SW 1271 (cell line): ENCODE measurements around the gene PTPN23.
A peak's percentile ranks its signal among the peaks of the same experiment; 100 is the strongest.
"Not testable (repeated sequence)": the region's sequence is repeated elsewhere in the genome, so short reads cannot be mapped to it uniquely, and the experiment has no call there.

Experiments
- DNase-seq, 2 experiments: peaks; one replicate each; lab custom pipeline; 2025; lab: John Stamatoyannopoulos, UW

Gene PTPN23

GRCh38 chr3:47380601-47381316 is at the start of gene PTPN23:
TSS of gene PTPN23 (plus strand) at chr3:47381021. CDS start at chr3:47381097, 76 bp downstream.
- DNase-seq = peak; percentile 87 to 93

GRCh38 chr3:47333907-47334306 is 46.9 kb upstream of the PTPN23 start:
- no peak for DNase-seq

DNA sequence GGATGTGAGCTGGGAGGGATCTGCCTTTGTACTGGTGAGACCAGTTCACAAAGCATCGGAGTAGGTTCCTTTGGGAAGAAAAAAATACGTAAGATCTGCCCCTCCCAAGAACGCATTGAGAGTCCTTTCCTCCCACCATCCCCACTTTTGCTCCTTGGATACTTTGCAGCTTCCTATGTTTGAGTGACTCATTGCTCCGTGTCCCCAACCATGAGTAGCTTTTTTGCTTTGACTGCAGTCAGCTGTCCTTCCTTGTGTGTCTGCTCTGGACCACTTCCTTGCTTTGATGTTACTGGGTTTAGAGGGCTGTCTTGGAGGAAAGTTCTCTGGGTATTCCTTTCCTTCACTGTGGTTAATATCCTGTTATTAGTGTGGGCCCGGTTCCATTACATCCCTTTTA is 43.2 kb upstream of the PTPN23 start:
- DNase-seq = no peak

DNA sequence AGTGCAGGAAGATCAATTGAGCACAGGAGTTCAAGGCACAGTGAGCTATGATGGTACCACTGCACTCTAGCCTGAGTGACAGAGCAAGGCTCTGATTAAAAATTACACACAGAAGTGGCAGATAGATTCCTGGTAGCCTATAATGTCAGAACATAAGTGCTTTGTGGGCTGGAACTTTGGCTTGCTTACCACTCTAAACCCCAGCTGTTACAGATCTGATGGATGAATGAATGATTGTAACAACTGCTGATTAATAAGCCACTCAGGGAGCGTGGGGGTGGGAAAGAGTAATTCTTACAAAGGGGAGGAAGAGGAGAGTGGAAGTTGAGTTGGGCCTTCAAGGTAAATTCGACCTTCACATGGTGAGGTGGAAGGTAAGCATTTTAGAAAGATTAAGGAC is 40.9 kb upstream of the PTPN23 start:
- DNase-seq = no peak

- no peak for DNase-seq
Observed at GRCh38 chr3:47340866-47341265, 40.0 kb upstream of the PTPN23 start.

DNA sequence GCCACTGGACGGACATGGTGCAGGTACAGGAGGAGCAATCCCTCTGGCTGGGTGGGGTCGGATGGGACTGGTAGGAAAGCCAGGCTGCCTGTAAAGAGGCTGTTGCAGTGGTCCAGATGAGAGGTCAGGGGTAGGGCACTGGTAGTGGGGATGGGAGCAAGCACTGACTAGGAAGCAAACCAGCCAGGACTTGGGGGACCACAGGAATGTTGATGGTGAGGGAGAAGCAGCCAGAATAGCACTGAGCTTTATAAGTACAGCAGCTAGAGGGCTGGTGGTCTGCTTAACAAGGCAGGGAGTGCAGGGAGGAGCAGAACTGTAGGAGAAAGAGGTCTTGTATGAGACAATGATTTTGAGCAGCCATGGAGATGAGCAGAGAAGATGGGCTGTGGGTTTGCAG is 38.7 kb upstream of the PTPN23 start:
- DNase-seq = no peak

DNA sequence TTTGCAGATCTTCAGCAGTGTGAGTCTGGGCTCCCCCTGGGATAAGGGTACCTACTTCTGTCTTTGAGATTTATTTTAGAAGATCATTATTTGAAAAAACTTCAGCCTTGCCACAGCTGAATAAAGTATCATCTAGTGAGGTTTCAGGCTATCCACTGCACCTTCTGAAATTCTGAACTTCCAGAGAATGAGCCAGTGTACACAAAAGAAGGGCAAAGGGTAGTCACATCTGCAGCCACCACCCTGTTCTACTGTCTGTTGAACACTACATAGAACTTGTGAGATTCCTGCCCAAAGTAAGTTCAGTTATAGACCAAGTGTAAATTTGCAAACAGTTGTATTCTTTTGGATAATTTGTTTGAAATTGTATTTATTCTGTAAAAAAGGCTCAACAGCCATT is 38.0 kb upstream of the PTPN23 start:
- no peak for DNase-seq

DNA sequence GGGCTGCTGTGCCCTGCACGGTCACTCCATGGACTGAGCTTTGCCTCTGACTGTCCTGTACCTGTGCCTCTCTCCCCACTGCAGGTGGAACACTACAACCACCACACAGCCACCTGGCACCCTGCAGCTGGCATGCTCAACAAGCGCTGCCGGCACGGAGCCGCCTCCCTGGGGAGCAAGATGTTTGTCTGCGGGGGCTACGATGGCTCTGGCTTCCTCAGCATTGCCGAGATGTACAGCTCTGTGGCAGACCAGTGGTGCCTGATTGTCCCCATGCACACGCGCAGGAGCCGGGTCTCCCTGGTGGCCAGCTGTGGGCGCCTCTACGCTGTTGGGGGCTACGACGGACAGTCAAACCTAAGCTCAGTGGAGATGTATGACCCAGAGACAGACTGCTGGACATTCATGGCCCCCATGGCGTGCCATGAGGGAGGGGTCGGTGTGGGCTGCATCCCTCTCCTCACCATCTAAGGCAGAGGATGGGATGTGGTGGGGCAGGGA is 37.3 kb upstream of the PTPN23 start:
- DNase-seq = no peak

DNA sequence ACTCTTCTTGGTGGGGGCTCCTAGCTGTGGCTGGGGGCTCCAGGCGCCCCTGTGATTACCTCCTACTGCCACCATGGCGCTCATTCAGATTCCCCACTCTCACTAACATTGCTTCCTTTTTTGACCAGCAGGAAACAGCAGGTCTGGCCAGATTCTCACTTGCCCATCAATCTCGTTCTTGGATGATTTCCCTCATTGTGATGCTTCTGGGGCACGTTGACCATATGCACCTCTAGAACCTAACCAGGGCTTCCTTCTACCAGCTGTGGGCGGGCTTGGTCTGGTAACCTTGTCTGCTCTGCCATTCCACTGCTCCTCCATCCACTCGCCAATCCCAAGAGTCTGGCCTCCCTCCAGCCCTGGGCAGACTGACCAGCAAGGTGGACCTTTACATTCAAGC is 35.9 kb upstream of the PTPN23 start:
- no peak for DNase-seq

- no peak for DNase-seq
Observed at GRCh38 chr3:47347217-47347801, 33.5 kb upstream of the PTPN23 start.

GRCh38 chr3:47348411-47349154 is 32.2 kb upstream of the PTPN23 start:
- DNase-seq = no peak

DNA sequence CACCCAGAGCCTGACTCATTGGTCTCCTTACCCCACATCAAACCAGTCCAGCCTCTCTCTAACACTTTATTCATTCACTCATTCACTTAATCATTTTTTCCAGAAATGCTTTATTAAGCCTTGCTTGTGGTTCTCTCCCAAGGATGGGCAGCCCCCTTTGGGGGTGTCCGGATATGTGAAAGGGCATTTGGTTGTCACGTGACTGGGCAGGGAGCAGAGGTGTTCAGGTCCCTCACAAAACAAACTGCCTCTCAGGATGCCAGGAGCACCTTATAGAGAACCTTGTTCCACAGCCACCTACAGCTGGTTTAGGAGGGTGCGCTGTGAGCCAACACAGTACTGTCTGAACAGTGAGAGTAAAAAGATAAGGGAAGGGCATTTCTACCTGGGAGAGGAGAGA is 25.8 kb upstream of the PTPN23 start:
- DNase-seq = no peak

- no peak for DNase-seq
Observed at GRCh38 chr3:47356201-47356600, 24.6 kb upstream of the PTPN23 start.

GRCh38 chr3:47359323-47359722 is 21.5 kb upstream of the PTPN23 start:
- DNase-seq = no peak

DNA sequence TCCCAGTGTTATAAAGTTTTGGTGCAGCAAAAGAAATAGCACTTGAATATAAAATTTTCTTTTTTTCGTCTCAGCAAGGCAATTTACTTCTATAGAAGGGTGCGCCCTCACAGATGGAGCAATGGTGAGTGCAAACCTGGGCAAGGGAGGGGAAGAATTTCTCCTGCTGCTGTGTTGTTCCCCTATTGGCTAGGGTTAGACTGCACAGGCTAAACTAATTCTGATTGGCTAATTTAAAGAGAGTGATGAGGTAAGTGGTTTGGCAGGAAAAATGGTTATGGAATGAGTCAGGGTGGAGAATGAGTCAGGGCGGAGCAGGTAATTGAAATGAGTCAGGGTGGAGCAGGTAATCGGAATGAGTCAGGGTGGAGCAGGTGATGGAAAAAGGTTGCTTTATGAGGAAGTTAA is 20.7 kb upstream of the PTPN23 start:
- DNase-seq = not testable (repeated sequence)

DNA sequence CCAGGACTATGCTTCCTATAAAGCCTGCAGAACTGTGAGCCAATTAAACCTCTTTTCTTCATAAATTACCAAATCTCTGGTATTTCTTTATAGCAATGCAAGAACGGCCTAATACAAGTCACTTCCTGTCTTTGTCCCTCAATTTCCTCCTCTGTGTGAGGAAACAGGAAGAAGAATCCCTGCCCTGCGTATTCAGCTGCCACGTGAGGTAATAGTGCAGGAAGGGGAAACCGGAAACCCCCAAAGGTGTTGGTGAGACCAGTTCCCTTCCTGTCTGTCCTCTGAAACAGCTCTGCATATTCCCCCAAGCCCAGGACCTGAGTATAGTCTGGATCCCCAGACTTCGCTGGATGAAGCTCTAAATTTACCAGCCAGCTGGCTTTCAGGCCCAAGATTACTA is 18.1 kb upstream of the PTPN23 start:
- no peak for DNase-seq

DNA sequence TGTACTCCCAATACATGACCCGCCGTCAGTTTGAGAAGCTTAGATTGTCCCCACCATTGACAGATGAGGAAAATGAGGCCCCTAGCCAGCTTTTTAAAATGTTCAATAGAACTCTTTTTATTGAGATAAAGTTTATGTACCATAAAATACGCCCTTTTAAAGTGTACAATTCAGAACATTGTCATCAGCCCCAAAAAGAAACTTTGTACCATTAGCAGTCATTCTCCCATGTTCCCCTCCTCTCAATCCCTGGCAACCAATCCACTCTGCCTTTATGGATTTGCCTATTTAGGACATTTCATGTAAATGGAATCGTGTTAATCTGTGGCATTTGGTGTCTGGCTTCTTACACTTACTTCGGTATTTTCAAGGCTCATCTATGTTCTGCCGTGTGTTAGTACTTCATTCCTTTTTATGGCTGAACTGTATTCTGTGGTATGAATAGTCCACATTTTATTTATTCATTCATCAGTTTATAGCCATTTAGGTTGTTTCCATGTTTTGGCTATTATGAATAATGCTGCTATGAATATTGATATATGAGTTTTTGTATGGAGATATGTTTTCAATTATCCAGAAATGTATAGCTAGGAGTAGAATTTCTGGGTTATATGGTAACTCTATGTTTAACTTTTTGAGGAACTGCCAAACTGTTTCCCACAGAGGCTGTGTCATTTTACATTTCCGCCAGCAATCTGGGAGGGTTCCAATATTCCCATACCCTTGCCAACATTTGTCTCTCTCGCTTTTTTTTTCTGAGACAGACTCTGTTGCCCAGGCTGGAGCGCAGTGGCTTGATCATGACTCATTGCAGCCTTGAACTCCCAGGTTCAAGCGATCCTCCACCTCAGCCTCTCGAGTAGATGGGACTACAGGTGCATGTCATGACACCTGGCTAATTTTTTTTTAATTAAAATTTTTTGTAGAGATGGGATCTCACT is 15.3 kb upstream of the PTPN23 start:
- no peak for DNase-seq

GRCh38 chr3:47366833-47367232 is 14.0 kb upstream of the PTPN23 start:
- DNase-seq = no peak

- DNase-seq = no peak
Observed at GRCh38 chr3:47367631-47368030, 13.2 kb upstream of the PTPN23 start.

DNA sequence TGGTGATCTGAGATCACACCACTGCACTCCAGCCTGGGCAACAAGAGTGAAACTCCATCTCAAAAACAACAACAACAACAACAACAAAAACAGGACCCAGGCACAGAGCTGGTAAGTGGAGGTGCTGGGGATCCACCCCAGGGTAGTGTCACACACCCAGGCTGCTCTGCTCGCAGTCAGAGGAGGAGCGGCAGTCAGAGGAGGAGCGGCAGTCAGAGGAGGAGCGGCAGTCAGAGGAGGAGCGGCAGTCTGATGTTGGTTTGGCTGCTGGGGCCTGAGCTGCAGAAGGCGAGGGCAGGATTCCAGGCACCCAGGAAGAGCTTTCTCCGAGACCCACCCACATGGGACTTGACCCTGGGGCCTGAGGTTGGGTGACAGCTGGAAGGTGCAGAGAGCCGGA is 10.8 kb upstream of the PTPN23 start:
- not testable (repeated sequence) for DNase-seq

- no peak for DNase-seq
Observed at GRCh38 chr3:47370887-47371697, 9.7 kb upstream of the PTPN23 start.
